ENCODE data around the gene AATF.
A peak's percentile ranks its signal among the peaks of the same experiment; 100 is the strongest.

Gene AATF

GRCh38 chr17:36992701-36993100 lies 43.9 kb downstream of the AATF start:
- no peak for DNase-seq

- no peak for DNase-seq
Observed at GRCh38 chr17:36993227-36993626, 44.5 kb downstream of the AATF start.

- no peak for DNase-seq
Observed at GRCh38 chr17:36994438-36994837, 45.7 kb downstream of the AATF start.

- DNase-seq = no peak
Observed at GRCh38 chr17:36999471-36999870, 50.7 kb downstream of the AATF start.

- no peak for DNase-seq
Observed at GRCh38 chr17:37016780-37017179, 68.0 kb downstream of the AATF start.

GRCh38 chr17:37017404-37017803 lies 68.7 kb downstream of the AATF start:
- no peak for DNase-seq

- DNase-seq = no peak
Observed at GRCh38 chr17:37019117-37019740, 70.5 kb downstream of the AATF start.

GRCh38 chr17:37019741-37020129 lies 71.0 kb downstream of the AATF start:
- no peak for DNase-seq

GRCh38 chr17:37024181-37024637 lies 75.5 kb downstream of the AATF start:
- DNase-seq = no peak

GRCh38 chr17:37025238-37025637 lies 76.5 kb downstream of the AATF start:
- DNase-seq = no peak

GRCh38 chr17:37025847-37026530 lies 77.2 kb downstream of the AATF start:
- DNase-seq = no peak

- DNase-seq = no peak
Observed at GRCh38 chr17:37026531-37026869, 77.7 kb downstream of the AATF start.

- no peak for DNase-seq
Observed at GRCh38 chr17:37028040-37028439, 79.3 kb downstream of the AATF start.

- DNase-seq = no peak
Observed at GRCh38 chr17:37031493-37032083, 82.8 kb downstream of the AATF start.

- no peak for DNase-seq
Observed at GRCh38 chr17:37037590-37038155, 88.9 kb downstream of the AATF start.

- DNase-seq = no peak
Observed at GRCh38 chr17:37039269-37039668, 90.5 kb downstream of the AATF start.

GRCh38 chr17:37041932-37042331 lies 93.2 kb downstream of the AATF start:
- no peak for DNase-seq

GRCh38 chr17:37043201-37043600 lies 94.4 kb downstream of the AATF start:
- no peak for DNase-seq

GRCh38 chr17:37045351-37045922 lies 96.7 kb downstream of the AATF start:
- no peak for DNase-seq

GRCh38 chr17:37047631-37048104 lies 98.9 kb downstream of the AATF start:
- DNase-seq = peak; percentile 91

GRCh38 chr17:37048811-37049210 lies 100.1 kb downstream of the AATF start:
- no peak for DNase-seq

- no peak for DNase-seq
Observed at GRCh38 chr17:37050920-37051319, 102.2 kb downstream of the AATF start.

GRCh38 chr17:37051381-37051780 lies 102.6 kb downstream of the AATF start:
- no peak for DNase-seq

GRCh38 chr17:37051833-37052232 lies 103.1 kb downstream of the AATF start:
- DNase-seq = no peak

All from NCI-H510A treated with DMSO at 0.1 percent for 48 hours (cell line).